ENCODE results near the gene URB1.
"Not testable (repeated sequence)": the region's sequence is repeated elsewhere in the genome, so short reads cannot be mapped to it uniquely, and the experiment has no call there.

Gene URB1

GRCh38 chr21:32392880-32393676 lies at the start of gene URB1:
URB1 (minus strand) TSS chr21:32393012; CDS start chr21:32392910, 102 bp downstream.
- no peak for DNase-seq

GRCh38 chr21:32437729-32438128 lies 44.9 kb upstream of the URB1 start:
- DNase-seq: no peak

GRCh38 chr21:32432982-32433660 lies 40.3 kb upstream of the URB1 start:
- not testable (repeated sequence) for DNase-seq

GRCh38 chr21:32427958-32428623 lies 35.3 kb upstream of the URB1 start:
- no peak for DNase-seq

- no peak for DNase-seq
Observed at GRCh38 chr21:32426592-32427051, 33.8 kb upstream of the URB1 start.

- DNase-seq: no peak
Observed at GRCh38 chr21:32426066-32426465, 33.3 kb upstream of the URB1 start.

- DNase-seq: no peak
Observed at GRCh38 chr21:32425628-32426027, 32.8 kb upstream of the URB1 start.

GRCh38 chr21:32424674-32425073 lies 31.9 kb upstream of the URB1 start:
- no peak for DNase-seq

GRCh38 chr21:32424191-32424535 lies 31.4 kb upstream of the URB1 start:
- DNase-seq: no peak

GRCh38 chr21:32423320-32424190 lies 30.7 kb upstream of the URB1 start:
- no peak for DNase-seq

- no peak for DNase-seq
Observed at GRCh38 chr21:32422064-32422463, 29.3 kb upstream of the URB1 start.

- DNase-seq: no peak
Observed at GRCh38 chr21:32418146-32418545, 25.3 kb upstream of the URB1 start.

GRCh38 chr21:32415451-32416398 lies 22.9 kb upstream of the URB1 start:
- no peak for DNase-seq

- DNase-seq: no peak
Observed at GRCh38 chr21:32414579-32415358, 22.0 kb upstream of the URB1 start.

GRCh38 chr21:32413697-32414578 lies 21.1 kb upstream of the URB1 start:
- DNase-seq: no peak

GRCh38 chr21:32413015-32413504 lies 20.2 kb upstream of the URB1 start:
- DNase-seq: no peak

GRCh38 chr21:32412162-32413014 lies 19.6 kb upstream of the URB1 start, which contains the start of gene EVA1C:
EVA1C (plus strand) TSS chr21:32412706; CDS start chr21:32412854, 148 bp downstream.
- DNase-seq: no peak
